Measurements from ENCODE around the gene DNAJA4.
"Not testable (repeated sequence)": the region's sequence is repeated elsewhere in the genome, so short reads cannot be mapped to it uniquely, and the experiment has no call there.

DNAJA4 gene

GRCh38 chr15:78244893-78245292 lies 19.5 kb upstream of the DNAJA4 start:
- DNase-seq = no peak

- DNase-seq = not testable (repeated sequence)
These were observed 19.0 kb upstream of the DNAJA4 start for GRCh38 chr15:78245392-78245791.

GRCh38 chr15:78245976-78246620 lies 18.3 kb upstream of the DNAJA4 start:
- DNase-seq = not testable (repeated sequence)

- DNase-seq = no peak
These were observed 16.5 kb upstream of the DNAJA4 start for GRCh38 chr15:78247911-78248310.

- no peak for DNase-seq
These were observed 15.2 kb upstream of the DNAJA4 start for GRCh38 chr15:78249131-78249530.

GRCh38 chr15:78251136-78251535 lies 13.2 kb upstream of the DNAJA4 start:
- no peak for DNase-seq

GRCh38 chr15:78255421-78256043 lies 8.8 kb upstream of the DNAJA4 start:
- no peak for DNase-seq

- no peak for DNase-seq
These were observed 8.3 kb upstream of the DNAJA4 start for GRCh38 chr15:78256044-78256437.

GRCh38 chr15:78257681-78258080 lies 6.7 kb upstream of the DNAJA4 start:
- no peak for DNase-seq

- DNase-seq = no peak
These were observed 5.1 kb upstream of the DNAJA4 start for GRCh38 chr15:78259232-78259631.

GRCh38 chr15:78260489-78260888 lies 3.9 kb upstream of the DNAJA4 start:
- DNase-seq = no peak

- DNase-seq = no peak
These were observed 3.3 kb upstream of the DNAJA4 start for GRCh38 chr15:78261062-78261461.

GRCh38 chr15:78263351-78263781 lies 996 bp upstream of the DNAJA4 start:
- DNase-seq = no peak

- DNase-seq = no peak
These were observed 457 bp upstream of the DNAJA4 start for GRCh38 chr15:78263907-78264303.

GRCh38 chr15:78265137-78265460 lies 737 bp downstream of the DNAJA4 start:
- DNase-seq = no peak

- DNase-seq = no peak
These were observed 1.4 kb downstream of the DNAJA4 start for GRCh38 chr15:78265752-78266224.

- DNase-seq = no peak
These were observed 1.9 kb downstream of the DNAJA4 start for GRCh38 chr15:78266229-78266628.

- DNase-seq = no peak
These were observed 2.4 kb downstream of the DNAJA4 start for GRCh38 chr15:78266806-78267205.

GRCh38 chr15:78272316-78272715 lies 8.0 kb downstream of the DNAJA4 start:
- no peak for DNase-seq

GRCh38 chr15:78272776-78273175 lies 8.4 kb downstream of the DNAJA4 start:
- DNase-seq = no peak

- DNase-seq = no peak
These were observed 10.6 kb downstream of the DNAJA4 start for GRCh38 chr15:78274994-78275393.

- DNase-seq = no peak
These were observed 11.9 kb downstream of the DNAJA4 start for GRCh38 chr15:78276064-78276943.

- DNase-seq = no peak
These were observed 16.1 kb downstream of the DNAJA4 start for GRCh38 chr15:78280319-78281072.
